ENCODE results near the gene STXBP2. TPM values are rescaled to one million over a fixed set of nuclear protein-coding genes. Genes with fewer than 3 reads are reported as not detected.

Gene STXBP2
- total RNA-seq, 1 donor from 2014 or later, result 64.3 TPM

DNA sequence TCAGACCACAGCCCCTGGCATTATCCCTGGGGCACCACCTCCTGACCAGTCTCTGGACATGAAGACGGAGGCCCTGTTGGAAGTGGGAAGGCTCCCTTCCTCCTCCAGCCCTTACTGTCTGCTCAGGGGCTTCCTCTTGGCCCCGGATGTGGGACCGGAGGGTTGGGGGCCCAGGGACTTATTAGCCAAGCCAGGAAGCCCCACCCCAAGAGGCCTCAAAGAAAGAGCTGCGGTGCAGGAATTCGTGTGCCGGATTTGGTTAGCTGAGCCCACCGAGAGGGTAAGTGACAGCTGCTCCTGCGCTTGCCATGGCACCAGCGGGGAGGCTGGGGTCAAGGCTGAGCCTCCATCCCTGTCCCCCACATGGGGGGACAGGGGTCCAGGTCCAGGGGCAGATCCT, 31.9 kb downstream of the STXBP2 start, which contains the start of gene RETN:
TSS of gene RETN (plus strand) at position 208 of the 400 bp plus-strand sequence. CDS start 278 bp downstream, outside the sequence.
- DNase-seq (ENCODE audit: extremely low spot score in 2 of 2), result no peak
- Histone ChIP-seq H3K9me3 (no peaks in the 10 kb centered on the region), H3K27ac (no peak within 1 kb of the TSS), H3K36me3 (no peaks in the 10 kb centered on the region), H3K27me3 (no peaks in the 10 kb centered on the region), H3K4me1 (no peaks in the 10 kb centered on the region), H3K4me3 (no peak within 1 kb of the TSS)
- intact Hi-C loops (cut with DNase I), result no loop called here
- TF ChIP-seq, protein P1, sequence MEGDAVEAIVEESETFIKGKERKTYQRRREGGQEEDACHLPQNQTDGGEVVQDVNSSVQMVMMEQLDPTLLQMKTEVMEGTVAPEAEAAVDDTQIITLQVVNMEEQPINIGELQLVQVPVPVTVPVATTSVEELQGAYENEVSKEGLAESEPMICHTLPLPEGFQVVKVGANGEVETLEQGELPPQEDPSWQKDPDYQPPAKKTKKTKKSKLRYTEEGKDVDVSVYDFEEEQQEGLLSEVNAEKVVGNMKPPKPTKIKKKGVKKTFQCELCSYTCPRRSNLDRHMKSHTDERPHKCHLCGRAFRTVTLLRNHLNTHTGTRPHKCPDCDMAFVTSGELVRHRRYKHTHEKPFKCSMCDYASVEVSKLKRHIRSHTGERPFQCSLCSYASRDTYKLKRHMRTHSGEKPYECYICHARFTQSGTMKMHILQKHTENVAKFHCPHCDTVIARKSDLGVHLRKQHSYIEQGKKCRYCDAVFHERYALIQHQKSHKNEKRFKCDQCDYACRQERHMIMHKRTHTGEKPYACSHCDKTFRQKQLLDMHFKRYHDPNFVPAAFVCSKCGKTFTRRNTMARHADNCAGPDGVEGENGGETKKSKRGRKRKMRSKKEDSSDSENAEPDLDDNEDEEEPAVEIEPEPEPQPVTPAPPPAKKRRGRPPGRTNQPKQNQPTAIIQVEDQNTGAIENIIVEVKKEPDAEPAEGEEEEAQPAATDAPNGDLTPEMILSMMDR (IDR thresholded peaks at IDR 0.05), result no peak
- TF ChIP-seq POLR2AphosphoS5 (IDR thresholded peaks at IDR 0.05; ENCODE audit: insufficient read depth in 1 of 2, low read depth in 1 of 2) (no peak), POLR2A (IDR thresholded peaks at IDR 0.05) (no peak)

- no peak for TF ChIP-seq POLR2AphosphoS5 (IDR thresholded peaks at IDR 0.05; ENCODE audit: insufficient read depth in 1 of 2, low read depth in 1 of 2)
- no peak for TF ChIP-seq POLR2A (IDR thresholded peaks at IDR 0.05)
- TF ChIP-seq, protein P1 (IDR thresholded peaks at IDR 0.05), result no peak
- intact Hi-C loops (cut with DNase I), result no loop called here
- DNase-seq (ENCODE audit: extremely low spot score in 2 of 2), result no peak
- H3K4me3 ChIP-seq, result no peak overlapping the region
- no peaks in the 10 kb centered on the region for H3K27me3 ChIP-seq
- no peaks in the 10 kb centered on the region for H3K4me1 ChIP-seq
- H3K36me3 ChIP-seq, result no peaks in the 10 kb centered on the region
- no peak overlapping the region for H3K27ac ChIP-seq
- H3K9me3 ChIP-seq, result no peaks in the 10 kb centered on the region
These were observed 32.7 kb downstream of the STXBP2 start for GRCh38 chr19:7669641-7670040.

- Histone ChIP-seq H3K36me3 (no peaks in the 10 kb centered on the region), H3K9me3 (no peaks in the 10 kb centered on the region), H3K4me3 (no peak overlapping the region), H3K27me3 (no peaks in the 10 kb centered on the region), H3K27ac (no peak overlapping the region), H3K4me1 (no peaks in the 10 kb centered on the region)
- intact Hi-C loops (cut with DNase I), result no loop called here
- TF ChIP-seq POLR2AphosphoS5 (IDR thresholded peaks at IDR 0.05; ENCODE audit: insufficient read depth in 1 of 2, low read depth in 1 of 2), result no peak
- TF ChIP-seq, protein P1 (IDR thresholded peaks at IDR 0.05), result no peak
- TF ChIP-seq POLR2A (IDR thresholded peaks at IDR 0.05), result no peak
- DNase-seq (ENCODE audit: extremely low spot score in 2 of 2), result no peak
These were observed 33.4 kb downstream of the STXBP2 start for GRCh38 chr19:7670150-7670783.

DNA sequence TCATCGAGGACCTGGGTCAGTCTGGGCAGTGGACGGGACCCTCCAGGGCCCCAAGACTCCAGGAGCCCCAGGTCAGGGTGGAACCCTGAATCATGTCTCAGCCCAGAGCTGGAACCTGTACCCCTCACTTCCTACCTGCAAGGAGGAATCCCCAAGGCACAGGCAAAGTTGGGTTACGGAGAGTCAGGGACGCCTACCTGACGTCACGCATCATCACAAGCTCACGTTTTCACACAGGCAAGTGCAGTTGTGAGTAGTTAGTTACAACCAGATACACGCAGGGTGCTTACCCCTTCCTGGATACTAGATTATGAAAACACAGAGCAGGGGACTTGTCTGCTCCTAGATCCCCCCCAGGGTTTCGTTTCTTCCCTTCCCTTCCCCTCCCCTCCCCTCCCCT, 33.9 kb downstream of the STXBP2 start:
- no peak for DNase-seq (ENCODE audit: extremely low spot score in 2 of 2)
- intact Hi-C loops (cut with DNase I), result no loop called here
- H3K27ac ChIP-seq, result no peak overlapping the region
- H3K4me1 ChIP-seq, result no peaks in the 10 kb centered on the region
- TF ChIP-seq POLR2A (IDR thresholded peaks at IDR 0.05) (no peak), POLR2AphosphoS5 (IDR thresholded peaks at IDR 0.05; ENCODE audit: insufficient read depth in 1 of 2, low read depth in 1 of 2) (no peak)
- TF ChIP-seq, protein P1 (IDR thresholded peaks at IDR 0.05), result no peak
- H3K4me3 ChIP-seq, result no peak overlapping the region
- H3K27me3 ChIP-seq, result no peaks in the 10 kb centered on the region
- no peaks in the 10 kb centered on the region for H3K36me3 ChIP-seq
- H3K9me3 ChIP-seq, result no peaks in the 10 kb centered on the region

DNA sequence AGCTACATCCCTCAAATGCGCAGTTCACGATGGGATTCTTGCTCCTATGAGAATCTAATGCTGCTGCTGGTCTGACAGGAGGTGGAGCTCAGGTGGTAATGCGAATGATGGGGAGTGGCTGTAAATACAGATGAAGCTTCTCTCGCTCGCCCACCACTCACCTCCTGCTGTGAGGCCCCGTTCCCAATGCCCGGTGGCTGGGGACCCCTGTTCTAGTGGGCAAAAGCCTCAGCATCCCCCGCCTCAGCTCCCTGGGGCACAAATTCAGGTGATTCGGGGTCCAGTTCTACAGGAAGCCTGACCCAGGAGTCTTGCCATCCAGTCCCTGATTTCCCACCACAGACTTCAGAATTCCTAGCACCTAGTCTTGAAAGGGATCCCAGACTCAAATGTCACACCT, 35.6 kb downstream of the STXBP2 start:
- Histone ChIP-seq H3K27me3 (no peaks in the 10 kb centered on the region), H3K27ac (no peak overlapping the region), H3K4me1 (no peaks in the 10 kb centered on the region), H3K36me3 (no peaks in the 10 kb centered on the region), H3K9me3 (no peaks in the 10 kb centered on the region), H3K4me3 (no peak overlapping the region)
- intact Hi-C loops (cut with DNase I), result no loop called here
- no peak for DNase-seq (ENCODE audit: extremely low spot score in 2 of 2)
- TF ChIP-seq POLR2AphosphoS5 (IDR thresholded peaks at IDR 0.05; ENCODE audit: insufficient read depth in 1 of 2, low read depth in 1 of 2), result no peak
- no peak for TF ChIP-seq POLR2A (IDR thresholded peaks at IDR 0.05)
- TF ChIP-seq, protein P1 (IDR thresholded peaks at IDR 0.05), result no peak
